ENCODE results near the gene SMAD6.

The SMAD6 gene

DNA sequence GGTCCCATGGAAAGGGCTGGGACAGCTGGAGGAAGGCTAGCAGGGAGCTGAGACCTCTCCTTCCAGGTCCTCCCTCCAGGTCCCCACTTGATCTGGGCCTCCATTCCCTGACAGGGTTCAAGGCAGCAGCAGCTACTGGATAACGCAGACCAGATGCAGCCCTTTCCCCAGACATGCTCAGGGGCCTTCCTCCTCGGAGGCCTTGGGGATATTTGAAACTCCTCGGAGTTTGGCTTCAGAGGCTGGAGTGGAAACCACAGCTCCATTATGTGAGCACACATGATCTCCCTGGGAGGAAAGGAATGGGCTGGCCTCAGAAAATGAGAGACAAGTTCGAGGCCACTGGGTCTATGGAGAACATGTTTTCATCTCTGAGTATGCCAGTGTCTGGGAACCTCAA, 119.3 kb downstream of the SMAD6 start:
- DNase-seq (ENCODE audit: low spot score), result no peak
- H3K27ac ChIP-seq, result no peak overlapping the region
- no peak for TF ChIP-seq CTCF (conservative IDR thresholded peaks at IDR 0.05; ENCODE audit: low read depth)
- ChIA-PET CTCF (interaction anchor here (1.0 kb wide), 1 partner anchor 30 kb away, joined by 3 read pairs; no protein-coding TSS in a partner anchor), POLR2A (ENCODE audit: low non-redundant PET) (interaction anchor here (0.6 kb wide), 1 partner anchor 395 kb away, joined by 7 read pairs; no protein-coding TSS in a partner anchor)

DNA sequence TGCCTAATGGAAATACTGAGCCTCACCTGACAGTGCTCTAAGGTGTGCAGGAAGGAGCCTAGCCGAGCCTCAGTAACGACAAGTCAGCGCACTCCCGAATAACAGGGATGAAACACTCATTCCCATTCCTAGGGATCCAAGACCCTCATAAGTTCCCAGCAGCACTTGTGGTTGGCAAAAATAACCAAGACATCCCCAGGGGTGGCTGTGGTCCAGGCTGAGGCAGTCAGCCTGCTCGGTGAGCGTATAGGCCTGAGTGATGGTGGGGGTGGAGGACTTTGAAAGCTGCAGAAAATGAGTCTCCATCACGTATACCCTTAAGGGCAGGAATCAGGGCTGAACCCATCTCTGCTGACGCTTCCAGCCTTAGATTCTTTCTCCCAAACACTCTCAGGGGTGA, 120.1 kb downstream of the SMAD6 start:
- H3K27ac ChIP-seq, result no peak overlapping the region
- POLR2A ChIA-PET (ENCODE audit: low non-redundant PET), result no interaction called here
- CTCF ChIA-PET, result interaction anchor here (0.6 kb wide), 1 partner anchor 17 kb away, joined by 3 read pairs; no protein-coding TSS in a partner anchor
- no peak for DNase-seq (ENCODE audit: low spot score)
- TF ChIP-seq CTCF (conservative IDR thresholded peaks at IDR 0.05; ENCODE audit: low read depth), result no peak

GRCh38 chr15:66822576-66822975, 120.5 kb downstream of the SMAD6 start:
- no peak for TF ChIP-seq CTCF (conservative IDR thresholded peaks at IDR 0.05; ENCODE audit: low read depth)
- no peak for DNase-seq (ENCODE audit: low spot score)
- POLR2A ChIA-PET (ENCODE audit: low non-redundant PET), result no interaction called here
- CTCF ChIA-PET, result interaction anchor here (0.6 to 1.7 kb wide), 3 partner anchors 17 to 28 kb away, joined by 3 to 6 read pairs (median 3); no protein-coding TSS in a partner anchor
- no peak overlapping the region for H3K27ac ChIP-seq

- no peak for DNase-seq (ENCODE audit: low spot score)
- H3K27ac ChIP-seq, result no peak overlapping the region
- TF ChIP-seq CTCF (conservative IDR thresholded peaks at IDR 0.05; ENCODE audit: low read depth), result no peak
- ChIA-PET POLR2A (ENCODE audit: low non-redundant PET) (no interaction called here), CTCF (interaction anchor here (0.6 to 1.7 kb wide), 2 partner anchors 27 to 507 kb away, joined by 3 to 6 read pairs; no protein-coding TSS in a partner anchor)
Measured at GRCh38 chr15:66823601-66824000, 121.6 kb downstream of the SMAD6 start.

DNA sequence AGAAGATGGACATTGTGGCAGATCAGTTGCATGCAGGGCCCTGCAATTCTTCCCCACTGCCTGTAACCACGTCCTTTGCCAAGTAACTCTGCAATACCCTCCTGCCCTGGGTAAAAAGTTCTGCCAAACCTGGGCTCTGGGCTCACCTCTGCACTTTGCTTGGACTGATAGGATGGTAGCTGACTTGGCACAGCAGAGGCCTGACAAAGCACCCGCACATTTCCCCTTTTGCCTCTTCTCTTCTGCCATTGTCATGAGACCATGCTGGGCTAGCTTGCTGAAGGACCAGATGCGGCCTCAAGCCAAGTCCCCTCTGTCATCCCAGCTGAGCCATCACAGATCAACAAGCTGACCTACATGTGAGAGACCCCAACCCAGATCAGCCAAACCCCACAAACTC, 122.4 kb downstream of the SMAD6 start:
- CTCF ChIA-PET, result interaction anchor here (1.7 kb wide), 1 partner anchor 27 kb away, joined by 6 read pairs; no protein-coding TSS in a partner anchor

DNA sequence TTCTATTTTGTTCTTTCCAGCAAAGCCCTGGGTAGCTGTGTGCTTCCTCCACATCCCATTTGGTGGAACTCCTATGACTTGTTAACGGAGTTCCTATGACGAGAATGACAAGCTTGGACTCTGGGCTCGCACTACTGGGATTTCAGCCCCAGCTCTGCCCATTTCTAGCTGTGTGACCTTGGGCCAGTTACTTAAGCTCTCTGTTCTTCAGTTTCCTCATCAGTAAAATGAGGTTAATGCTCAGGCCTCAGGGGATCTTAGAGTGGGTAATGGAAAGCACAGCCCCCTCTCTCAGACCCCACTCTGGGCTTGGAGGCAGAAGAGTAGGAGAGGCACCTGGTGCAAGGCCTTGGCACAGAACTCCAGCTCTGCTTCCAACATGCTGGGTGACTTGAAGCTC, 123.1 kb downstream of the SMAD6 start:
- no peak for TF ChIP-seq CTCF (conservative IDR thresholded peaks at IDR 0.05; ENCODE audit: low read depth)
- ChIA-PET POLR2A (ENCODE audit: low non-redundant PET) (no interaction called here), CTCF (no interaction called here)
- no peak for DNase-seq (ENCODE audit: low spot score)
- no peak overlapping the region for H3K27ac ChIP-seq

More for the DNA sequence above, 122.4 kb downstream of the SMAD6 start:
- TF ChIP-seq CTCF (conservative IDR thresholded peaks at IDR 0.05; ENCODE audit: low read depth), result no peak
- POLR2A ChIA-PET (ENCODE audit: low non-redundant PET), result no interaction called here
- no peak for DNase-seq (ENCODE audit: low spot score)
- no peak overlapping the region for H3K27ac ChIP-seq

Measured in RWPE1 (cell line).